Measurements from ENCODE around the gene KRT16. TPM values are rescaled to one million over a fixed set of nuclear protein-coding genes. Genes with fewer than 3 reads are reported as not detected.

Gene KRT16
- total RNA-seq, 4 donors from 2014 or later = not detected

DNA sequence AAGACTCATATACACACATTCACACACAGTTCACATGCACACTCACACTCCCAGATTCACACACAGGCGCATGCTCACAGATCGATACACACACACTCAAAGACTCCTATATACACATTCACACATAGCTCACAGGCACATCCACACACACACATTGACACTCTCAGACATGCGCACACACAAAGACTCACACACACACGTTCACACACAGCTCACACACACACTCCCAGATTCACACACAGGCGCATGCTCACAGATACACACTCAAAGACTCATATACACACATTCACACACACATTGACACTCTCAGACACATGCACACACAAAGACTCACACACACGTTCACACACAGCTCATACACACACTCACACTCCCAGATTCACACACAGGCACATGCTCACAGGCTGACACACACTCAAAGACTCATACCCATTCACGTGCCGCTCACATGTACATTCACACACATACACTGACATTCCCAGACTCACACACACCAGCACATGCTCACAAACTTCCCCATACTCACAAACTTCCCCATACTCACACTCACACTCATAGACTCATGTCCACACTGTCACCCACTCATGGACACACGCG lies 37.5 kb upstream of the KRT16 start:
- Histone ChIP-seq H3K4me1 (no peaks in the 10 kb centered on the region), H3K27ac (no peak overlapping the region), H3K4me3 (no peak overlapping the region), H3K27me3 (no peaks in the 10 kb centered on the region), H3K9me3 (no peaks in the 10 kb centered on the region), H3K36me3 (no peaks in the 10 kb centered on the region)
- intact Hi-C loops (cut with DNase I; ENCODE audit: low total_unique reads) = loop anchor here (5.0 to 10.0 kb wide), 2 partner anchors 98 to 795 kb away; no protein-coding TSS in a partner anchor
- TF ChIP-seq, protein P1, sequence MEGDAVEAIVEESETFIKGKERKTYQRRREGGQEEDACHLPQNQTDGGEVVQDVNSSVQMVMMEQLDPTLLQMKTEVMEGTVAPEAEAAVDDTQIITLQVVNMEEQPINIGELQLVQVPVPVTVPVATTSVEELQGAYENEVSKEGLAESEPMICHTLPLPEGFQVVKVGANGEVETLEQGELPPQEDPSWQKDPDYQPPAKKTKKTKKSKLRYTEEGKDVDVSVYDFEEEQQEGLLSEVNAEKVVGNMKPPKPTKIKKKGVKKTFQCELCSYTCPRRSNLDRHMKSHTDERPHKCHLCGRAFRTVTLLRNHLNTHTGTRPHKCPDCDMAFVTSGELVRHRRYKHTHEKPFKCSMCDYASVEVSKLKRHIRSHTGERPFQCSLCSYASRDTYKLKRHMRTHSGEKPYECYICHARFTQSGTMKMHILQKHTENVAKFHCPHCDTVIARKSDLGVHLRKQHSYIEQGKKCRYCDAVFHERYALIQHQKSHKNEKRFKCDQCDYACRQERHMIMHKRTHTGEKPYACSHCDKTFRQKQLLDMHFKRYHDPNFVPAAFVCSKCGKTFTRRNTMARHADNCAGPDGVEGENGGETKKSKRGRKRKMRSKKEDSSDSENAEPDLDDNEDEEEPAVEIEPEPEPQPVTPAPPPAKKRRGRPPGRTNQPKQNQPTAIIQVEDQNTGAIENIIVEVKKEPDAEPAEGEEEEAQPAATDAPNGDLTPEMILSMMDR (IDR thresholded peaks at IDR 0.05) = no peak
- no peak for TF ChIP-seq POLR2A (IDR thresholded peaks at IDR 0.05)
- DNase-seq = no peak

DNA sequence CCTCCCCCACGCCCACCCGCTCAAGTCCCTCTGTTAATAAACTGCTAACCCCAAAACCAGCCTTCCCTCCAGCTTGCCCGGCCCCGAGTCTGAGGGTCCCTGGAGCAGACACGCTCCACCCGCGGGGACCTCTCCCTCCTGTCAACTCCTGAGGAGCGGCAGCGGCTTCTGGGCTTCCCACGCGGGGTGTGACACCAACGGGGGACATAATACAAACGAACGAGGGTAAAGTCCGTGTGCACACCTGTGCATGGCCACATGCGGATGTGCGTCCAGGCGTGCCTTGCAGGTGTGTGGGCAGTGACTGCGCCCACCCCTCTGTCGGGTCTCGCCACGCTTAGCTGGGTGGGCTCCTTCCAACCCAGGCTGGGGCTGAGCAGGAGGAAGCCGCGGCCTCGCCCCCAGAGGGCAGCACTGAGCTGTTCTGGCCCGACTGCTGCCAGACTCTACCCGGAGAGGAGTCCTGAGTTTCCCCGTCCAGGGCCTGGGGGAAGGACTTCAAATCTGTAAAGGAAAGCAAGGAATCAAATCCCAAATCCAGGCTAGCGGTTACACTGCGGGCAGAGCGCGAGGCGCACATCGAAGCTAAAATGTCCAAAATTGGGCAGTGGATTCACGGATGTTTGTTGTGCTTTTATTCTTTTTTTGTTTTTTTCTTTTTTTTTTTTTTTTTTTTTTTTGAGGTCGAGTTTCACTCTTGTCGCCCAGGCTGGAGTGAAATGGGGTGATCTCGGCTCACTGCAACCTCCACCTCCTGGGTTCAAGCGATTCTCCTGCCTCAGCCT lies 36.0 kb upstream of the KRT16 start:
- Histone ChIP-seq H3K4me3 (peak overlapping the region; percentile 17 to 30), H3K36me3 (no peaks in the 10 kb centered on the region), H3K4me1 (no peaks in the 10 kb centered on the region), H3K9me3 (no peaks in the 10 kb centered on the region), H3K27me3 (no peaks in the 10 kb centered on the region), H3K27ac (peak overlapping the region; percentile 69 to 70)
- TF ChIP-seq, protein P1 (IDR thresholded peaks at IDR 0.05) = peak; percentile 91 to 94 (median 92)
- TF ChIP-seq POLR2A (IDR thresholded peaks at IDR 0.05) = peak in 1 of 2 donors; percentile 9
- intact Hi-C loops (cut with DNase I; ENCODE audit: low total_unique reads) = loop anchor here (5.0 to 10.0 kb wide), 2 partner anchors 96 to 794 kb away; no protein-coding TSS in a partner anchor
- DNase-seq = peak; percentile 82 to 85

DNA sequence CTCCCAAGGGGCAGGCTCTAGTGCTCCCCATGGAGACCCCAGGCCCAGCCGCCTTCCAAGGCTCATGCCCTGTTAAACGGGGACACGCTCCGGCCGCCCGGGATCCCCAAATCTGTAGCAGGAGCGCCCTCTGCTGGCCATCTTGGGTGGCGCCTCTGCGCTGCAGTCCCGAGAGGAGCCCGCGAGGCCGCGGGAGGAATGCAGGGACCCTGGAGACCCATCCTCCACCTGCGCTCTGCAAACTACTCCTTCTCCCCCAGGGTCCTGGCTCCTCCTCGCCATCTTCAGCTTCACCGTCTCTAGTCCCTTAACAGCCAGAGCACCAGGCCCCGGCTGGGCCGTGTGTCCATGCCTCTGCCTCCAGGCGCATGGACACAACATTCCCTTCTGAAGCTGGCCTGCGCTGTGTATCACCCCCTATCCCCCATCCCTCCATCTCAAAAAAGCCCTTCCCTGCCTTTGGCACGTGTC lies 35.4 kb upstream of the KRT16 start:
- TF ChIP-seq, protein P1 (IDR thresholded peaks at IDR 0.05) = peak; percentile 93 to 96 (median 94)
- TF ChIP-seq POLR2A (IDR thresholded peaks at IDR 0.05) = peak in 1 of 2 donors; percentile 12
- intact Hi-C loops (cut with DNase I; ENCODE audit: low total_unique reads) = loop anchor here (5.0 to 10.0 kb wide), 2 partner anchors 96 to 793 kb away; no protein-coding TSS in a partner anchor
- Histone ChIP-seq H3K36me3 (no peaks in the 10 kb centered on the region), H3K27ac (peak overlapping the region; percentile 69 to 70), H3K9me3 (no peaks in the 10 kb centered on the region), H3K27me3 (no peaks in the 10 kb centered on the region), H3K4me3 (peak overlapping the region; percentile 17 to 30), H3K4me1 (no peaks in the 10 kb centered on the region)
- DNase-seq = peak; percentile 88

DNA sequence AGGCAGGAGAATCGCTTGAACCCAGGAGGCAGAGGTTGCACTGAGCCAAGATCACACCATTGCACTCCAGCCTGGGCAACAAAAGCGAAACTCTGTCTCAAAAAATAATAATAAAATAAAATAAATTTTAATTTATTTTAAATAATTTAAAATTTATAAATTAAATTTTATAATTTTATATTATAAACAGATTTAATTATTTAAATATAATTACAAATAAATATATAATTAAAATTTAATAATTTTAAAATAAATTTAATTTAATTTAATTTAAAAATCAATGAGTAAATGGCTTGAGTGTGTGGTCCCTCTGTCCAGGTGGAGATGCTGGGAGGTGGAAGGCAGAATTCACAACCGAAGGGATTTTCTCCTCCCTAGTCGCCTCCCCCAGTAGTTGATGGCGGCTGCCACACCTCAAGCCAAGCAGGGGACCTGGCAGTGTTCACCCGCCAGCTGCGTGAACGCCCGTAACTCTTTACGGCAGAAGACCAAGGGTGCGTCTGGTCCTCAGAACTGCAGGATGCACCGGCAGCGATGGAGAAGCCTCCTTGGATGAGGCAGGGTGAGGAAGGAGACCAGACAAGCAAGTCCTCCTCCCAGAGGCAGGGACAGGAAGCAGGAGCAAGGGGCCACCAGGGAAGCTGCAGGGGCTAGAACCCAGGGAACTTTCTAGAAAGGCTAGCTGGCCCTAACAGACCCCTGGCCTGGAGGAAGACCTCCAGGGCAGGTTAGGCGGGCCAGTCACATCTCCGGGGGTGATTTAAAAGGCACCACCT lies 34.7 kb upstream of the KRT16 start:
- no peak for DNase-seq
- Histone ChIP-seq H3K27ac (no peak overlapping the region), H3K9me3 (no peaks in the 10 kb centered on the region), H3K27me3 (no peaks in the 10 kb centered on the region), H3K36me3 (no peaks in the 10 kb centered on the region), H3K4me3 (no peak overlapping the region), H3K4me1 (no peaks in the 10 kb centered on the region)
- TF ChIP-seq, protein P1 (IDR thresholded peaks at IDR 0.05) = no peak
- no peak for TF ChIP-seq POLR2A (IDR thresholded peaks at IDR 0.05)
- intact Hi-C loops (cut with DNase I; ENCODE audit: low total_unique reads) = loop anchor here (5.0 to 10.0 kb wide), 2 partner anchors 95 to 792 kb away; no protein-coding TSS in a partner anchor
